Measurements from ENCODE around the gene LRRC71. TPM values are rescaled to one million over a fixed set of nuclear protein-coding genes. Genes with fewer than 3 reads are reported as not detected.

Gene LRRC71
- total RNA-seq, 4 donors from 2014 or later, result not detected

- TF ChIP-seq POLR2A (IDR thresholded peaks at IDR 0.05), result no peak
- TF ChIP-seq CTCF (IDR thresholded peaks at IDR 0.05), result no peak
- WGBS, 2 donors, result 18 to 28% methylated on average over 41 to 59 of the region's 60 CpGs
- peak within 1 kb of the TSS; percentile 24 for H3K4me3 ChIP-seq (ENCODE audit: low read depth, poor library complexity, severe bottlenecking)
- no peak for DNase-seq (ENCODE audit: low spot score in 2 of 2)
- intact Hi-C loops (cut with DNase I; ENCODE audit: low total_unique reads), result no loop called here
Measured at GRCh38 chr1:156893048-156893953, 27.1 kb upstream of the LRRC71 start, which contains the start of gene PEAR1. Gene PEAR1, plus strand, starts transcription at chr1:156893718. Its CDS starts 10,209 bp downstream, at chr1:156903927.

GRCh38 chr1:156894001-156894400, 26.4 kb upstream of the LRRC71 start:
- 40 to 61% methylated on average over 5 of the region's 5 CpGs for WGBS, 2 donors
- intact Hi-C loops (cut with DNase I; ENCODE audit: low total_unique reads), result no loop called here
- peak overlapping the region; percentile 24 for H3K4me3 ChIP-seq (ENCODE audit: low read depth, poor library complexity, severe bottlenecking)
- no peak for TF ChIP-seq POLR2A (IDR thresholded peaks at IDR 0.05)
- TF ChIP-seq CTCF (IDR thresholded peaks at IDR 0.05), result no peak
- DNase-seq (ENCODE audit: low spot score in 2 of 2), result no peak

- no peak overlapping the region for H3K4me3 ChIP-seq (ENCODE audit: low read depth, poor library complexity, severe bottlenecking)
- TF ChIP-seq POLR2A (IDR thresholded peaks at IDR 0.05), result no peak
- TF ChIP-seq CTCF (IDR thresholded peaks at IDR 0.05), result no peak
- 65 to 66% methylated on average over 8 to 12 of the region's 12 CpGs for WGBS, 2 donors
- intact Hi-C loops (cut with DNase I; ENCODE audit: low total_unique reads), result no loop called here
- DNase-seq (ENCODE audit: low spot score in 2 of 2), result no peak
Measured at GRCh38 chr1:156894711-156895454, 25.5 kb upstream of the LRRC71 start.

GRCh38 chr1:156895455-156895812, 25.0 kb upstream of the LRRC71 start:
- H3K4me3 ChIP-seq (ENCODE audit: low read depth, poor library complexity, severe bottlenecking), result no peak overlapping the region
- WGBS, 2 donors, result 69 to 72% methylated on average over 4 of the region's 4 CpGs
- intact Hi-C loops (cut with DNase I; ENCODE audit: low total_unique reads), result no loop called here
- no peak for DNase-seq (ENCODE audit: low spot score in 2 of 2)
- TF ChIP-seq POLR2A (IDR thresholded peaks at IDR 0.05) (no peak), CTCF (IDR thresholded peaks at IDR 0.05) (no peak)

- intact Hi-C loops (cut with DNase I; ENCODE audit: low total_unique reads), result no loop called here
- H3K4me3 ChIP-seq (ENCODE audit: low read depth, poor library complexity, severe bottlenecking), result no peak overlapping the region
Measured at GRCh38 chr1:156895927-156896326, 24.5 kb upstream of the LRRC71 start.

More at GRCh38 chr1:156895927-156896326, 24.5 kb upstream of the LRRC71 start:
- no peak for DNase-seq (ENCODE audit: low spot score in 2 of 2)
- 91% methylated on average over 6 of the region's 6 CpGs for WGBS, 2 donors
- no peak for TF ChIP-seq POLR2A (IDR thresholded peaks at IDR 0.05)
- TF ChIP-seq CTCF (IDR thresholded peaks at IDR 0.05), result no peak

All from lower leg skin (tissue), 4 donors.